Adrenal gland (tissue), 5 donors: ENCODE measurements around the gene DHX29.

ENCODE experiments used
- CTCF ChIP-seq, 6 experiments: fragments of 450-650 bp in 4 of 6; fragments of 200-600 bp in 2 of 6; sonication (generic) in 1 of 6; IDR thresholded peaks; 1 replicate in 5 of 6; 2 replicates in 1 of 6; pipeline versions ENCODE4 v1.5.1 to v1.8.0; 2016 to 2021; ENCODE audit warnings: antibody characterized with exemption in 6 of 6, mild to moderate bottlenecking in 2 of 6, moderate library complexity in 1 of 6
- POLR2A ChIP-seq, 2 donors: fragments of 450-650 bp; IDR thresholded peaks; one replicate each; pipeline ENCODE4 v1.6.1; 2017; ENCODE audit warnings: antibody characterized with exemption in 2 of 2, mild to moderate bottlenecking in 2 of 2, moderate library complexity in 1 of 2
- donor health status: DM: no; HTN: no; CAD: no.

DNA sequence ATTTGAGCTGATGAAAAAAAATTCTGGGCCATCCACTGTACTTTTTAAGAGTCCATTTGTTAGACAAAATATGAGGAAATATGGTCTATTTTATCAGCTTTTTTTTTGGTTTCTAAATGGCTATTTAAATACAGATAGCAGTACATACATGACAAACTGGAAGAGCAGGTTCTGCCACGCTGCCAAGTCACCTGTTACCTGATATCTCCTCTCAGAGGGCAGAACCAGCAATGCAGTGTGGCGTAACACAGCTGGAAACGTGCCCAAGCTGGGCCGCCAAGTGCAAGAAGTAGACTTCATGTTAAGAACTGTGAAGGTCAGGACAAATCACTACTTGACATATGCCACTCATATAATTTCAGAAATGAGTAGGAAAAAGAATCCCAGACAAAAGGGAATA, 88.5 kb downstream of the DHX29 start:
- TF ChIP-seq CTCF (IDR thresholded peaks at IDR 0.05) = no peak
- no peak for TF ChIP-seq POLR2A (IDR thresholded peaks at IDR 0.05)
